GM19467 (cell line): ENCODE results near the gene KBTBD13.

ENCODE experiments used
- ATAC-seq: cut with Tn5 transposase; IDR thresholded peaks from one replicate; pipeline ENCODE4 v1.9.1; 2021; ENCODE audit warnings: mild to moderate bottlenecking, moderate library complexity; ENCODE audit not compliant: unreplicated experiment

KBTBD13 gene

DNA sequence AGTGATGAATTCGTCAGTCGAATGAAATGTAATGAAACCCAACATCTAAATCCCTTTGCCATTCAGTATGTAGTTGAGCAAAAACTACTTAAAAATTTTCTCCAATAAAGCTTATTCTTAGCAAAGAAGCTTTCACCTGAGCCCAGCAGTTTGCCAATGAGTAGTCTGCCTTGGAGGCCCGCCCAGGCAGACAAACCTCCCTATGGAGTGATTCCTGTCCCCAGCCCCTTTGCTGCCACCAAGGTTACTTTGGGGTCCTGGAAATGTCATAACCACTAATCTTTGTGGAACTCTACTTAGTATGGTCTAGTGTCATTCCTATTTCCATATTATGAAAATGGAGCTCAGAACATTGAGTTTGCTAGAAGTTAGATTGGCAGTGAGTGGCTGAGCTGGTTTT lies 26.4 kb downstream of the KBTBD13 start:
- ATAC-seq = no peak

DNA sequence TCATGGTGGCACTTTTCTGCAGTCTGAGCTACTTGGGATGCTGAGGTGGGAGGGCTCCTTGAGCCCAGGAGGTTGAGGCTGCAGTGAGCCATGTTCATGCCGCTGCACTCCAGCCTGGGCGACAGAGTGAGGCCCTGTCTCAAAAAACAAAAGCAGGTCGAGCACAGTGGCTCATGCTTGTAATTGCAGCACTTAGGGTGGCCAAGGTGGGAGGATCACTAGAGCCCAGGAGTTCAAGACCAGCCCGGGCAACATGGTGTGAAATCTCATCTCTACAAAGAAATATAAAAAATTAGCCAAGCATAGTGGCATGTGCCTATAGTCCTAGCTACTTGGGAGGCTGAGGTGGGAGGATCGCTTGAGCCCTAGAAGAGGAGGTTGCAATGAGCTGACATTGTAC lies 28.5 kb downstream of the KBTBD13 start:
- ATAC-seq = no peak

GRCh38 chr15:65106011-65106590 lies 29.6 kb downstream of the KBTBD13 start:
- no peak for ATAC-seq

DNA sequence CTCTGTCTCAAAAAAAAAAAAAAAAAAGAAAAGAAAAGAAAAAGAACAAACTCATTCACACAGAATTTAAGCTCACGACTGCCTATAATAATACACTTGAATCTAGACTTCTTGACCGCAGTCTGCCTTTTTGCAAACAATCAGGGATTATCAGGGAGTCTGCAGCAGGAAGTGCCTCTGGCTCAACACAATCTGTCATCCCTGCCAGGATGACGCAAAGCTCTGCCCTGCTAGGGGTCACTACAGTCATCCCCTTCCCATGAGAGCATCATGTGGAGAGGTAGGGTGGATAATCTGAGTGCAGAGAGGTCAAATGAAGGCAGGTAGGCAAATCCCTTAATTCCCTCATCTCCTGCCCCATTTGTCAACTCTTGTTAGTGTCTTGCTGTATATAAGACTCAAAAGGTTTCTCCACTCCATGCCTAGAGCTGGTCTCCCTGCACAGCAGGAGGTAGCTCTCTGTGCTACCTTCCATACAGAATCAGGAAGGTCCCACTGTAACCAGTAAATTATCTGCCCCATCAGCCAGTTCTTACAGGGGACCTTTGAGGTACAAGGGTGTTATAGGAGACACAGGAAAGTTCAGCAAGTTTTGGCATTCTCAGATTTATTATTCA lies 34.2 kb downstream of the KBTBD13 start:
- ATAC-seq = no peak

DNA sequence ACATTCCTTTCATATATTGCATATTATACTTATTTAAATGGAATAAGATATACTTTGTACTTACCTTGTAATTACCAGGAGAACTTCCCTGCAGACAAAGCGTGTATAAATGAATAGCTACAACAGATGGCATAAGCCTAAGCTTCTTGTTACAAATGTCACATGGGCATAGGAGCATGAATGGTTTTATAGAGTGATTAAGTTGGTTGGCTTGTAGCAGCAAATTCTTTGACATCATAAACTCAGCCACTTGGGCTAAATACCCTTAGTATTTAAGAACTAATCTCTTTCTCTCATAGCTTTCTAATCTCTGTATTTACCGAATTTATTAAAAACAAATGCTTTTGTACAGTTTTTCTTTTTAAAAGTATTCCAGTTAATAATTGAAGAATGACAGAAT lies 38.5 kb downstream of the KBTBD13 start, which contains the start of gene UBAP1L:
TSS of gene UBAP1L (minus strand) at position 115 of the 400 bp plus-strand sequence. CDS start 8,985 bp downstream, outside the sequence.
- no peak for ATAC-seq

DNA sequence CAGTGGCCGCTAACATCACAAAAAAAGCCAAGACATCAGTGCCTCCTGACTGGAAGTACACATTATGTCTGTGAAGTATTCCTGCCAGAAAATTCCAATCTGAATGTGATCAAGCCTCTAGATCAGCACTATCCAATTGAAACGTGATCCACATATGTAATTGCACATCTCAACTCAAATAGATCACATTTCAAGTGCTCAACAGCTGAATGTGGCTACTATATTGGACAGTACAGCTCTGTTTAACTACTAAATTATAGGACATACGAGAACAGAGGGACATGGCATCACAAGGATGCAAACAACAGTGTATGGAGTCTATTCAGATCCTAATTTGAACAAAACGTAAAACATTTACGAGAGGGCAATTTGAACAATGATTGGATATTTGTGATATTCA lies 39.0 kb downstream of the KBTBD13 start:
- no peak for ATAC-seq
